Activated CD8-positive, alpha-beta memory T cell treated with anti-CD3 and anti-CD28 coated beads, Interleukin-2, amount 50 U/mL, for 24 hours (primary cell): ENCODE measurements around the gene H6PD.

Source experiments
- DNase-seq: peaks from one replicate; pipeline ENCODE4 v3.0.0-alpha.2; 2020; ENCODE audit errors: extremely low read depth

The H6PD gene

GRCh38 chr1:9317072-9317471 is 82.5 kb downstream of the H6PD start:
- no peak for DNase-seq

GRCh38 chr1:9317591-9318417 is 83.2 kb downstream of the H6PD start:
- DNase-seq, result no peak

DNA sequence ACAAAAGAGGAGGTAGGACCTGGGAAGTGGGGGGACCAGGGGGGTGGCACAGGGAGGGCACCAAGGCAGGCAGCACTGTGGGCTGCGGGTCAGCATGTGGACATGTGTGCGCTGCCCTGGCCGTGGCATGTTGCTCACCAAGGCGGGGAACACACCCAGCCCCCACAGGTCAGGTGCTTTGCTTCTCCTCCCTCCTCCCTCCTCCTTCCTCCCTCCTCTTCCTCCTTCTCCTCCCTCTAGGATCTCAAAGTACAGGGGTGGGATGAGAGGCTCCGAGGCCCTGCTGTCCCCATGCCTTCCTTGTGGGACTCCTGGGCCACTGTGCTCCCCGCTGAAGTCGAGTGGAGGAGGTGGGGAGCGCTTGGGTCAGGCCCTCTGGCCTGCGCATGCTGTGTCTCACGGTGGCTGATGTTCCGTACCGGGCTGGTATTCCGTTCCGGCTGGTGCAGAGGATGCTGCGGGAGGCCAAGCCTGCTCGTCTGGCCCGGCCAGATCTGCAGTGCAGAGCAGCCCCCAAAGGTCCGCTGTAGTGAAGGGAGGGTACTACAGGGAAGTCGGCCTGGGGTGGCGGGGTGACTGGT is 84.7 kb downstream of the H6PD start:
- DNase-seq, result no peak

DNA sequence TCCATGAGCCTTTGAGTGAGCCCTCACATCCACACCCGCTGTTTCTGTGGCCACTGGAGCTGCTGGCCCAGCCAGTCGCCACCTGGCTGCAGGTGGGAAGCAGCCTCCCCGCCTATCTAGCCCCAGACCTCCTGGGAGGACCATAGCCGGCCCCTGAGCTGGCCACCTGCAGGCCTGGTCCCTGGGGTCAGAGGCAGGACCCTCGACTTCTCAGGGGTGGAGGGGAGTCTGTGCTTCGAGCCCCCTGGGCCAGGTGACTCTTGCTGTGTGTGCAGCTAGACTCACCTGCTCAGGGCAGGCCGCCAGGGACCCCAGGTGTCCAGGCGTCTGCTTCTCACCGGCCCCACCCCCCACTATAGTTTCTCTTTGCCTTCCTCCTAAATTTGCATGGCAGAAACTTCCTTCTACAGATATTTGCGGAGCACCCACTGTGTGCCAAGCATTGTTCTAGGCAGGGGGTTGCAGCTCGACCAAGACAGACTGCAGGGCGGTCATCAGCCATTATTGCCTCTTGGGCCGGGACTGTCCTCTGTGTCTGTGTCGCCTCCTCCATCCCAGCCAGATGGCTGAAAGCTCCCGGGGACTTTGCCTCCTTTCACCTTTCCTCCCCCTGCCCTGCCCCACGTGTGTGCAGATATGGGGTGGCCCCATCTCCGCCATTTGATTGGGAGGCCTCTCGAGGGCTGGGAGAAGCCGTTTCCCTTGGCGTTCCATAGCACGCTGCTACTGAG is 85.4 kb downstream of the H6PD start:
- DNase-seq, result no peak
